GM12892 (cell line): ENCODE results near the gene LRRC23.

Experiments used
- POLR2A ChIP-seq: IDR thresholded peaks from 2 replicates; pipeline ENCODE4 v1.6.1; 2011; ENCODE audit warnings: low read depth, low read length, control low read depth
- POLR2AphosphoS5 ChIP-seq: IDR thresholded peaks from 2 replicates; pipeline ENCODE4 v1.6.1; 2011; ENCODE audit warnings: low read depth, low read length, control low read depth

DNA sequence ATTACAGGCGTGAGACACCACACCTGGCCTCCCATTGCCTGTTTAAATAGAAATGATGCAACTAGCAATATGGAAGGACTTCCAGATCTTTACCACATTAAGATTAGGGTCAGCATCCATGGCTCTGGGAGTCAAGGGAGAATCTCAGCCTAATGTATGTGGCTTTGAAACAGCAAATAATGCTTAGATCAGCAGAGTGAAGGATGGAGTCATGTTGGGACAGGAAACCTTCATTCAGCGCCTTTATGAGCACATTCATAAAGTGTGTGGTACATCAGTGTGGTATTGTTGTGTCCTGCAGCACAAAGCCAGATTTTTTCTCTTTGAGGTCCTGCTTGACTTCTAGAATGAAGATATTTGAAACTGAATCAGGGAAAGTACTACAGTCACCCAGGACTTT lies 16.3 kb upstream of the LRRC23 start:
- TF ChIP-seq POLR2AphosphoS5 (no peak), POLR2A (no peak)
